ENCODE data around the gene STOM. TPM values are rescaled to one million over a fixed set of nuclear protein-coding genes. Genes with fewer than 3 reads are reported as not detected.

STOM gene
- total RNA-seq, 1 experiment from 2014 or later: 5.5 TPM

DNA sequence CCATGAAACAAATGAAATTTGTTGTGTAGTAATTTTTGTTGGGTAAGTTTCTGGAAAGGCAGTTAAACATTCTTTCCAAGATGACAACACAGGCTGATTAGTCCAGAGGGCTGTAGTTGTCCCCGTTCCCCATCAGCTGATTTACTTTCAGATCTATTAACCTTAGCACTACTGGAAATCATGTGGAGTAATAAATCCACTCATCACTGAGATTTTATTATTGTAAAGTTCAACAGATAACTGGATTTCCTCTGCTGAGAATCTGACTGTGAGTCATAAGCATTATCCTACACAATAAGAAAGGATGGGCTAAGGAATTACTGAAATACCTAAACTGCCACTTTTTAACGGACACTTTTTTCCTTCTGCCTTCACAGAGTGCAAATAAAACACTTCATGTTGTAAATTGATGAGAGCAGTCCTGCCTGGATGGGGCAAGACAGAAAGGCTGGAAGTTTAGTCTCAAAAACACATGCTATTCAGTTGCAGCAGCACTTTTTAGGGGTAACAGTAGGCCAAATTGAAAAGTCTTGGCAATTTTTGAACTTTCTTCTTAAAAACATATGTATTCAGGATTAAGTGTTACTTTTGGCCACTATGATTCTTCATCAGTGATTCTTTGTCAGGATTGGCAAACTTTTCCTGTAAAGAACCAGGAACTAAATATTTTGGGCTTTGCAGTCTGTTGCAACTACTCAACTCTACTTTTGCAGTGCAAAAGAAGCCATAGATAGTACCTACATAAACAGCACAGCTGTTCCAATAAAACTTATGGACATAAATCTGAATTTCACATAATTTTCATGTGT lies 7.0 kb downstream of the STOM start:
- POLR2A ChIA-PET (ENCODE audit: unreplicated experiment): no interaction called here
- 0 out of 2 replicates have a peak overlapping the region, but pooled peaks have one; percentile 11 for H3K27ac ChIP-seq (ENCODE audit: low read length)
- ATAC-seq (peak; percentile 74), DNase-seq (peak; percentile 43)
- TF ChIP-seq EZH2phosphoT487 (IDR thresholded peaks at IDR 0.05; ENCODE audit: borderline replicate concordance, low read length) (no peak), EZH2 (IDR thresholded peaks at IDR 0.05; ENCODE audit: low read length, unreplicated experiment) (no peak)
- TF ChIP-seq, protein P1, sequence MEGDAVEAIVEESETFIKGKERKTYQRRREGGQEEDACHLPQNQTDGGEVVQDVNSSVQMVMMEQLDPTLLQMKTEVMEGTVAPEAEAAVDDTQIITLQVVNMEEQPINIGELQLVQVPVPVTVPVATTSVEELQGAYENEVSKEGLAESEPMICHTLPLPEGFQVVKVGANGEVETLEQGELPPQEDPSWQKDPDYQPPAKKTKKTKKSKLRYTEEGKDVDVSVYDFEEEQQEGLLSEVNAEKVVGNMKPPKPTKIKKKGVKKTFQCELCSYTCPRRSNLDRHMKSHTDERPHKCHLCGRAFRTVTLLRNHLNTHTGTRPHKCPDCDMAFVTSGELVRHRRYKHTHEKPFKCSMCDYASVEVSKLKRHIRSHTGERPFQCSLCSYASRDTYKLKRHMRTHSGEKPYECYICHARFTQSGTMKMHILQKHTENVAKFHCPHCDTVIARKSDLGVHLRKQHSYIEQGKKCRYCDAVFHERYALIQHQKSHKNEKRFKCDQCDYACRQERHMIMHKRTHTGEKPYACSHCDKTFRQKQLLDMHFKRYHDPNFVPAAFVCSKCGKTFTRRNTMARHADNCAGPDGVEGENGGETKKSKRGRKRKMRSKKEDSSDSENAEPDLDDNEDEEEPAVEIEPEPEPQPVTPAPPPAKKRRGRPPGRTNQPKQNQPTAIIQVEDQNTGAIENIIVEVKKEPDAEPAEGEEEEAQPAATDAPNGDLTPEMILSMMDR (conservative IDR thresholded peaks at IDR 0.05; ENCODE audit: low read depth, low read length): no peak
- H4K20me1 ChIP-seq (ENCODE audit: low read length): no peaks in the 10 kb centered on the region
- CTCF ChIA-PET: no interaction called here
- no peaks in the 10 kb centered on the region for H3K36me3 ChIP-seq (ENCODE audit: low read depth, low read length)
- H2AFZ ChIP-seq (ENCODE audit: low read length): no peak overlapping the region
- H3K4me3 ChIP-seq (ENCODE audit: low read length): no peak overlapping the region
- H3K79me2 ChIP-seq (ENCODE audit: low read length): no peaks in the 10 kb centered on the region
- peaks cover 17% of the 10 kb centered on the region for H3K4me1 ChIP-seq (ENCODE audit: insufficient read depth, low read length)
- peak overlapping the region; percentile 29 for H3K4me2 ChIP-seq (ENCODE audit: low read length)
- BruUV-seq (replicated peaks): no TSS peak
- no peaks in the 10 kb centered on the region for H3K9me2 ChIP-seq (replicated peaks; ENCODE audit: low read length)
- H3K9me3 ChIP-seq (ENCODE audit: low read length): no peaks in the 10 kb centered on the region
- no peaks in the 10 kb centered on the region for H3K27me3 ChIP-seq (ENCODE audit: low read length)
- H3F3A ChIP-seq (ENCODE audit: low read length, unreplicated experiment): no peaks in the 10 kb centered on the region
- no peak overlapping the region for H3K9ac ChIP-seq (ENCODE audit: low read length)
- intact Hi-C loops (cut with micrococcal nuclease): no loop called here

DNA sequence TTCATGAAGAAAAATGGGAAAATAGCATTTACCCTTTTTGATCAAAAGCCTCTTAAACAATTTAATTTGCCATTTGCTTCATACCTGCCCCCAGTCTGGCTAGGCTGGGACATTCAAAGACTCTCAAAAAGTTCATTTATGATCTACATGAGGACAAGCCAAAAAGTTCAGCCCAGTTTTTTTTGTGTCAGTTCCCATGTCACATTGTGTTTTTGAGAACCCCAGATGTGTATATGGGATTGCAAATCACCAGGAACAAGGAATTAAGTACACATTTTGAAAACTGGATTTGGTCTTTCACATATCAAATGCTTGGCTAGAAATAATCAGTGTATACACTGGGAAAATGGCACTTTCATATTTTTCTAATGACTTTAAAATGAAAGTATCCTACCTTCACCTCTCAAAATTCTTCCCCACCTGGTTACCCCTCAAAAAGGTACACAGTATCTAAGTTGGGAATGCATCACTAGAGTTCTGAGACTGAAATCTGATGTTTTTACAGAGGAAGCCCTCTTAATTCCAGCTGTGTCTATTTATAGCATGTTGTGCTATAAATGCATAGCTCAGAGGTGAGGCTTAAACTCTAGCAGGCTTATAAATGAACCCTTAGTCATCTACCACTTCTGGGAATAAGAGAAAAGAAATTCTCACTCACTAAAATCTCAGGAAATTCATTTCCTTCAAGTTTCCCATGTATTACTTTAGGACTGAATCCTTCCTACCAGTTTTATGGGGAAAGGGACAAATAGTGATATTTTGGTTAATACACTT lies 9.3 kb downstream of the STOM start:
- CTCF ChIA-PET: interaction anchor here (1.0 kb wide), 1 partner anchor 41 kb away, joined by 5 read pairs; no protein-coding TSS in a partner anchor
- POLR2A ChIA-PET (ENCODE audit: unreplicated experiment): no interaction called here
- no TSS peak for BruUV-seq (replicated peaks)
- H2AFZ ChIP-seq (ENCODE audit: low read length): no peak overlapping the region
- no peak overlapping the region for H3K9ac ChIP-seq (ENCODE audit: low read length)
- TF ChIP-seq, protein P1 (conservative IDR thresholded peaks at IDR 0.05; ENCODE audit: low read depth, low read length): no peak
- TF ChIP-seq EZH2phosphoT487 (IDR thresholded peaks at IDR 0.05; ENCODE audit: borderline replicate concordance, low read length): no peak
- no peak for TF ChIP-seq EZH2 (IDR thresholded peaks at IDR 0.05; ENCODE audit: low read length, unreplicated experiment)
- H3K4me1 ChIP-seq (ENCODE audit: insufficient read depth, low read length): peaks cover 29% of the 10 kb centered on the region
- H3K4me2 ChIP-seq (ENCODE audit: low read length): peak overlapping the region; percentile 61
- no peaks in the 10 kb centered on the region for H3K9me2 ChIP-seq (replicated peaks; ENCODE audit: low read length)
- peak overlapping the region; percentile 40; the same call in 1 of the 2 replicates for H3K27ac ChIP-seq (ENCODE audit: low read length)
- H3F3A ChIP-seq (ENCODE audit: low read length, unreplicated experiment): no peaks in the 10 kb centered on the region
- intact Hi-C loops (cut with micrococcal nuclease): no loop called here
- H3K9me3 ChIP-seq (ENCODE audit: low read length): no peaks in the 10 kb centered on the region
- H4K20me1 ChIP-seq (ENCODE audit: low read length): no peaks in the 10 kb centered on the region
- no peaks in the 10 kb centered on the region for H3K36me3 ChIP-seq (ENCODE audit: low read depth, low read length)
- H3K4me3 ChIP-seq (ENCODE audit: low read length): no peak overlapping the region
- ATAC-seq (peak; percentile 58), DNase-seq (peak; percentile 51)
- no peaks in the 10 kb centered on the region for H3K27me3 ChIP-seq (ENCODE audit: low read length)
- no peaks in the 10 kb centered on the region for H3K79me2 ChIP-seq (ENCODE audit: low read length)
